GM12891 (cell line): ENCODE measurements around the gene COL4A6.

Experiments used
- DNase-seq: peaks from one replicate; pipeline ENCODE4 v3.0.0; 2011; ENCODE audit warnings: low spot score; ENCODE audit not compliant: insufficient read length
- FAIRE-seq: peaks from 2 replicates; lab custom pipeline; 2011; peaks lifted over from hg19 to GRCh38; lab: Jason Lieb, UNC
- PAX5 ChIP-seq: IDR thresholded peaks from 2 replicates; pipeline ENCODE4 v1.6.1; 2011; ENCODE audit warnings: low read length, moderate library complexity, mild to moderate bottlenecking; ENCODE audit not compliant: insufficient read depth, severe bottlenecking
- POLR2A ChIP-seq: IDR thresholded peaks from 2 replicates; pipeline ENCODE4 v1.6.1; 2011; ENCODE audit warnings: low read depth, low read length, control low read depth
- POLR2AphosphoS5 ChIP-seq: IDR thresholded peaks from 2 replicates; pipeline ENCODE4 v1.6.1; 2011; ENCODE audit warnings: low read depth, low read length, control low read depth
- POU2F2 ChIP-seq: IDR thresholded peaks from 2 replicates; pipeline ENCODE4 v1.6.1; 2011; ENCODE audit warnings: low read depth, mild to moderate bottlenecking, control low read depth, low read length, moderate library complexity
- SPI1 ChIP-seq: IDR thresholded peaks from 2 replicates; pipeline ENCODE4 v1.6.1; 2011; ENCODE audit warnings: low read depth, low read length, control low read depth
- TAF1 ChIP-seq: IDR thresholded peaks from 2 replicates; pipeline ENCODE4 v1.6.1; 2011; ENCODE audit warnings: low read depth, low read length, control low read depth

Gene COL4A6

GRCh38 chrX:108159028-108159670, 279.1 kb downstream of the COL4A6 start:
- TF ChIP-seq TAF1 (no peak), POLR2A (no peak), POU2F2 (no peak), PAX5 (no peak), POLR2AphosphoS5 (no peak), SPI1 (no peak)
- FAIRE-seq = no peak
- DNase-seq = no peak

GRCh38 chrX:108157628-108158027, 280.6 kb downstream of the COL4A6 start:
- FAIRE-seq = no peak
- TF ChIP-seq PAX5 (no peak), TAF1 (no peak), SPI1 (no peak), POLR2AphosphoS5 (no peak), POLR2A (no peak), POU2F2 (no peak)
- no peak for DNase-seq

DNA sequence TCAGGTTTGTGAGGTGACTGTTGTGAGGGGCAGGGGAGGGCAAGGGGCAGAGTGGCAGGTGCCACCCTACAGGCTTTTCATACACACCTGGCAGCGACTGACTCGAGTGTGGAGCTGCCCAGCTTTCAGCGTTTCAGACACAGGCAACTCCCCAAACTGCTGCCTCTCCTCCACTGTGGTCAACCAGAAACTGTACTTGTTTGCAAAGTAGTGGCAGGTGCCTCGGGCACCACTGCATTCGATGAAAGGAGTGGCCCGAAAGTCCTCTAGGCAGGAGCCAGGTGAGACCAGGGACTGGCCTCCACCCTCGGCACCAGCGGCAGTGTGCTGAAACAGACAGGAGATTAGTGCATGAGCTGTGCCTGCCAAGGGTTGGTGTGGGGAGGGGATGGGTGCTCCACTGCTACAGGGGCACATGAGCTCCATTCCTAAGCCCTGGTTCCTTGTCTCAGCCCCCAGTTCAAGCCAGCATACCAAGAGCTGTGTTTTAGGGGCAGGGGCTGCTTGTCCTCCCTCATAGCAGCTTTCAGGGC, 281.2 kb downstream of the COL4A6 start:
- FAIRE-seq (no peak), DNase-seq (no peak)
- TF ChIP-seq POLR2AphosphoS5 (no peak), POLR2A (no peak), PAX5 (no peak), POU2F2 (no peak), TAF1 (no peak), SPI1 (no peak)

- no peak for DNase-seq
- no peak for FAIRE-seq
- no peak for TF ChIP-seq PAX5
- no peak for TF ChIP-seq TAF1
- no peak for TF ChIP-seq POLR2A
- TF ChIP-seq SPI1 = no peak
- TF ChIP-seq POLR2AphosphoS5 = no peak
- TF ChIP-seq POU2F2 = no peak
Observed at GRCh38 chrX:108156082-108156481, 282.1 kb downstream of the COL4A6 start.

- FAIRE-seq (no peak), DNase-seq (no peak)
- TF ChIP-seq POLR2A (no peak), POLR2AphosphoS5 (no peak), TAF1 (no peak), SPI1 (no peak), POU2F2 (no peak), PAX5 (no peak)
Observed at GRCh38 chrX:108148524-108148923, 289.7 kb downstream of the COL4A6 start.

- DNase-seq = no peak
- TF ChIP-seq POU2F2 (no peak), SPI1 (no peak), POLR2AphosphoS5 (no peak), POLR2A (no peak), PAX5 (no peak), TAF1 (no peak)
- no peak for FAIRE-seq
Observed at GRCh38 chrX:108138814-108139702, 299.2 kb downstream of the COL4A6 start.

DNA sequence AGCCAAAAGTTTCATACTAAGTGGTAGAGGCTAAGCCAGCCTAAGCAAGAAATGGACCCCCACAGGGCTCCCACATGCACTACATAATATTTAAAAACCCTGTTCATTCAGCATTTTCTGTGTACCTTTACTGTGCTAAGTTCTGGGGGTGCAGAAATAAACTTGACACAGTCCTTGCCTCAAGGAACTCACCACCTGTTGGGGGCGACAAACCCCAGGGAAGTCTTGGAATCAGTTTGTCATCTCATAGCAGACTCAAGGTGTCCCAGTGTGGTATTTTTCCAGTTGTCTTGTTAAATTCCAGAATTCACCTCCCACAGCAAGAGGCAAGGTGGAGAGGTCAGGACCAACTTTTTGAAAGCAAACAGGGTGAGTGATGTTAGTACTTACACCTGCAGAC, 303.5 kb downstream of the COL4A6 start:
- FAIRE-seq (no peak), DNase-seq (no peak)
- TF ChIP-seq POU2F2 (no peak), PAX5 (no peak), POLR2A (no peak), SPI1 (no peak)

GRCh38 chrX:108132876-108133275, 305.3 kb downstream of the COL4A6 start:
- FAIRE-seq (no peak), DNase-seq (no peak)
- TF ChIP-seq TAF1 (no peak), PAX5 (no peak), SPI1 (no peak), POLR2A (no peak), POU2F2 (no peak), POLR2AphosphoS5 (no peak)

DNA sequence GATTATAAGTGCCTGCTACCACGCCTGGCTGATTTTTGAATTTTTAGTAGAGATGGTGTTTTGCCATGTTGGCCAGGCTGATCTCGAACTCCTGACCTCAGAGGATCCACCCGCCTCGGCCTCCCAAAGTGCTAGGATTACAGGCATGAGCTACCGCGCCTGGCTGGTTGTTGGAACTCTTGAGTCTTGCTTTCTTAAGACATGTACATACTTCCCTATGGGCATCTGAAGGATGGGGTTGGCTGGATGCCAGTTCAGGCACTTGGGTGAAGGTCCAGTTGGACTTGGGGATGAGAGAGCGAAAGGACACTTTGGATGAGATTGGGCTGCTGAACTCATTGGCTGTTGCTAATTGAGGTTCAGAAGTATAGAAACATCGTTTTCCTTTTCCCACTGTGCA, 306.2 kb downstream of the COL4A6 start:
- no peak for DNase-seq
- no peak for FAIRE-seq
- TF ChIP-seq POLR2AphosphoS5 = no peak
